CD14-positive monocyte (primary cell): ENCODE results near the gene TRH. TPM values are rescaled to one million over a fixed set of nuclear protein-coding genes. Genes with fewer than 3 reads are reported as not detected.
"Not testable (repeated sequence)": the region's sequence is repeated elsewhere in the genome, so short reads cannot be mapped to it uniquely, and the experiment has no call there.

Experiments used
- DNase-seq, 3 donors: peaks; one replicate each; pipeline ENCODE4 v3.0.0-alpha.2; 2011 to 2022
- H2AFZ ChIP-seq: 2 replicates; pipeline ENCODE4 v1.6.0; 2012; ENCODE audit warnings: mild to moderate bottlenecking, low read depth, low read length, inconsistent platforms; ENCODE audit not compliant: insufficient read depth, poor library complexity, severe bottlenecking
- H3K27ac ChIP-seq, 2 donors: 1 replicate in 1 of 2; 2 replicates in 1 of 2; pipeline ENCODE4 v1.5.1; 2012 to 2013; ENCODE audit warnings: low read length in 2 of 2, control low read depth in 1 of 2, inconsistent platforms in 1 of 2, low read depth in 1 of 2, mild to moderate bottlenecking in 1 of 2
- H3K27me3 ChIP-seq, 2 donors: one replicate each; pipeline versions ENCODE4 v1.6.0 to v1.6.1; 2011 to 2013; ENCODE audit warnings: low read length in 2 of 2; ENCODE audit not compliant: control insufficient read depth in 2 of 2, insufficient read depth in 2 of 2
- H3K36me3 ChIP-seq, 2 donors: replicated peaks in 1 of 2; 1 replicate in 1 of 2; 2 replicates in 1 of 2; pipeline versions ENCODE4 v1.5.1 to v1.6.1; 2012 to 2013; ENCODE audit warnings: low read length in 2 of 2, control low read depth in 1 of 2, inconsistent platforms in 1 of 2, mild to moderate bottlenecking in 1 of 2; ENCODE audit not compliant: insufficient read depth in 2 of 2, control insufficient read depth in 1 of 2
- H3K4me1 ChIP-seq, 2 donors: 1 replicate in 1 of 2; 2 replicates in 1 of 2; pipeline versions ENCODE4 v1.5.1 to v1.6.1; 2012 to 2013; ENCODE audit warnings: low read length in 2 of 2, control low read depth in 1 of 2, inconsistent platforms in 1 of 2, mild to moderate bottlenecking in 1 of 2, moderate library complexity in 1 of 2; ENCODE audit not compliant: insufficient read depth in 2 of 2, control insufficient read depth in 1 of 2
- H3K4me2 ChIP-seq: replicated peaks from 2 replicates; pipeline ENCODE3; 2012; ENCODE audit warnings: low read length, moderate library complexity, mild to moderate bottlenecking; ENCODE audit not compliant: poor library complexity, severe bottlenecking; ENCODE audit errors: extremely low read depth
- H3K4me3 ChIP-seq, 3 experiments: fragments of 200-600 bp in 1 of 3; sonication (generic) in 1 of 3; replicated peaks in 1 of 3; 1 replicate in 2 of 3; 2 replicates in 1 of 3; pipeline ENCODE4 v1.5.1; 2011 to 2013; ENCODE audit warnings: low read length in 3 of 3, mild to moderate bottlenecking in 3 of 3, control low read depth in 2 of 3, low read depth in 2 of 3, inconsistent platforms in 1 of 3, moderate library complexity in 1 of 3
- H3K79me2 ChIP-seq: 2 replicates; pipeline ENCODE4 v1.6.0; 2012; ENCODE audit warnings: mild to moderate bottlenecking, control low read depth, inconsistent platforms, low read length, moderate library complexity; ENCODE audit not compliant: insufficient read depth
- H3K9ac ChIP-seq: 2 replicates; pipeline ENCODE4 v1.6.0; 2017; ENCODE audit warnings: low read length, mild to moderate bottlenecking; ENCODE audit not compliant: insufficient read depth, poor library complexity, severe bottlenecking
- H3K9me3 ChIP-seq, 2 donors: replicated peaks in 1 of 2; 1 replicate in 1 of 2; 2 replicates in 1 of 2; pipeline versions ENCODE4 v1.5.1 to v1.6.1; 2012 to 2013; ENCODE audit warnings: low read length in 2 of 2, control low read depth in 1 of 2; ENCODE audit not compliant: control insufficient read depth in 1 of 2, insufficient read depth in 1 of 2
- H4K20me1 ChIP-seq: 2 replicates; pipeline ENCODE4 v1.6.0; 2012; ENCODE audit warnings: mild to moderate bottlenecking, low read length, control low read depth, moderate library complexity; ENCODE audit not compliant: insufficient read depth
- H3K27ac Mint-ChIP-seq, 7 donors: one replicate each; pipeline ENCODE4 v1.8.0; 2020; ENCODE audit warnings: mild to moderate bottlenecking in 7 of 7, mixed read lengths in 7 of 7, moderate library complexity in 6 of 7, inconsistent platforms in 2 of 7
- H3K27me3 Mint-ChIP-seq, 3 donors: one replicate each; pipeline ENCODE4 v1.8.0; 2021 to 2022; ENCODE audit warnings: low read depth in 3 of 3, mild to moderate bottlenecking in 3 of 3, mixed read lengths in 3 of 3, moderate library complexity in 3 of 3, inconsistent platforms in 1 of 3
- H3K36me3 Mint-ChIP-seq, 2 donors: one replicate each; pipeline ENCODE4 v1.8.0; 2020; ENCODE audit warnings: mixed read lengths in 2 of 2, inconsistent platforms in 1 of 2, mild to moderate bottlenecking in 1 of 2
- H3K4me1 Mint-ChIP-seq: one replicate; pipeline ENCODE4 v1.8.0; 2020; ENCODE audit warnings: mild to moderate bottlenecking, mixed read lengths
- H3K4me3 Mint-ChIP-seq, 2 donors: one replicate each; pipeline ENCODE4 v1.8.0; 2020; ENCODE audit warnings: mild to moderate bottlenecking in 2 of 2, mixed read lengths in 2 of 2, moderate library complexity in 1 of 2
- H3K9me3 Mint-ChIP-seq, 7 donors: one replicate each; pipeline ENCODE4 v1.8.0; 2020 to 2022; ENCODE audit warnings: mixed read lengths in 7 of 7, mild to moderate bottlenecking in 6 of 7, moderate library complexity in 6 of 7, inconsistent platforms in 2 of 7
- WGBS: methylation state at CpG from one replicate; pipeline ENCODE4 v1.1.5; 2013; ENCODE audit warnings: missing lambda C conversion rate; ENCODE audit not compliant: insufficient coverage; 5-methylcytosine and 5-hydroxymethylcytosine counted together
- intact Hi-C, 2 donors: fragments of 100-400 bp; cut with micrococcal nuclease; formaldehyde crosslinking; loops; one replicate each; pipeline versions ENCODE4 v1.15.0 to v1.15.1; 2023
- polyA plus RNA-seq, 3 donors: library from polyadenylated mRNA; depleted of rRNA in 1 of 3; unstranded in 2 of 3; stranded (reverse) in 1 of 3; fragments of 300-500 nt in 2 of 3; fragments of >200 nt in 1 of 3; fragmentation: Illumina TruSeq in 2 of 3; gene quantifications; 1 replicate in 2 of 3; 2 replicates in 1 of 3; pipeline ENCODE4 v1.2.3, GENCODE V29; 2012 to 2021
- TF ChIP-seq, protein P1 (sequence below): fragments of 200-600 bp; IDR thresholded peaks from one replicate; pipeline ENCODE4 v1.8.0; 2022; ENCODE audit warnings: antibody characterized with exemption, mild to moderate bottlenecking

Gene TRH
- polyA plus RNA-seq, 3 donors = 0.91 TPM; not detected in 2

GRCh38 chr3:129994883-129995559 lies 20.5 kb downstream of the TRH start:
- no peaks in the 10 kb centered on the region for H4K20me1 ChIP-seq
- no peak overlapping the region for H2AFZ ChIP-seq
- Mint-ChIP-seq H3K9me3 (peaks cover 0 to 4% (median 0%) of the 10 kb centered on the region in 7 donors), H3K4me1 (peaks cover 3% of the 10 kb centered on the region), H3K4me3 (no peak overlapping the region), H3K36me3 (no peaks in the 10 kb centered on the region), H3K27ac (no peak overlapping the region), H3K27me3 (peaks cover 0 to 3% (median 3%) of the 10 kb centered on the region in 3 donors)
- no peak overlapping the region for H3K27ac ChIP-seq
- H3K36me3 ChIP-seq = no peaks in the 10 kb centered on the region
- no peaks in the 10 kb centered on the region for H3K27me3 ChIP-seq
- no peak for DNase-seq
- 95% methylated on average over 3 of the region's 5 CpGs for WGBS
- H3K79me2 ChIP-seq = no peaks in the 10 kb centered on the region
- intact Hi-C loops = loop anchor here in 1 of 2 donors (5.0 kb wide), 1 partner anchor 43 kb away; no protein-coding TSS in a partner anchor
- no peak overlapping the region for H3K9ac ChIP-seq
- TF ChIP-seq, protein P1, sequence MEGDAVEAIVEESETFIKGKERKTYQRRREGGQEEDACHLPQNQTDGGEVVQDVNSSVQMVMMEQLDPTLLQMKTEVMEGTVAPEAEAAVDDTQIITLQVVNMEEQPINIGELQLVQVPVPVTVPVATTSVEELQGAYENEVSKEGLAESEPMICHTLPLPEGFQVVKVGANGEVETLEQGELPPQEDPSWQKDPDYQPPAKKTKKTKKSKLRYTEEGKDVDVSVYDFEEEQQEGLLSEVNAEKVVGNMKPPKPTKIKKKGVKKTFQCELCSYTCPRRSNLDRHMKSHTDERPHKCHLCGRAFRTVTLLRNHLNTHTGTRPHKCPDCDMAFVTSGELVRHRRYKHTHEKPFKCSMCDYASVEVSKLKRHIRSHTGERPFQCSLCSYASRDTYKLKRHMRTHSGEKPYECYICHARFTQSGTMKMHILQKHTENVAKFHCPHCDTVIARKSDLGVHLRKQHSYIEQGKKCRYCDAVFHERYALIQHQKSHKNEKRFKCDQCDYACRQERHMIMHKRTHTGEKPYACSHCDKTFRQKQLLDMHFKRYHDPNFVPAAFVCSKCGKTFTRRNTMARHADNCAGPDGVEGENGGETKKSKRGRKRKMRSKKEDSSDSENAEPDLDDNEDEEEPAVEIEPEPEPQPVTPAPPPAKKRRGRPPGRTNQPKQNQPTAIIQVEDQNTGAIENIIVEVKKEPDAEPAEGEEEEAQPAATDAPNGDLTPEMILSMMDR = no peak
- no peak overlapping the region for H3K4me3 ChIP-seq
- no peak overlapping the region for H3K4me2 ChIP-seq
- H3K4me1 ChIP-seq = no peaks in the 10 kb centered on the region
- no peaks in the 10 kb centered on the region for H3K9me3 ChIP-seq

- no peak overlapping the region for H3K27ac Mint-ChIP-seq
These were observed 21.6 kb downstream of the TRH start for GRCh38 chr3:129996073-129996472.

GRCh38 chr3:129999176-129999575 lies 24.7 kb downstream of the TRH start:
- H3K79me2 ChIP-seq, H3K27me3 ChIP-seq, intact Hi-C loops, H3K4me1 ChIP-seq, H3K4me3 Mint-ChIP-seq, H3K9ac ChIP-seq, H4K20me1 ChIP-seq, H3K27ac Mint-ChIP-seq, DNase-seq, H3K4me2 ChIP-seq, H3K9me3 ChIP-seq, H3K36me3 ChIP-seq, H3K9me3 Mint-ChIP-seq, H2AFZ ChIP-seq, H3K27ac ChIP-seq, H3K36me3 Mint-ChIP-seq, H3K4me3 ChIP-seq: not testable (repeated sequence)
- H3K27me3 Mint-ChIP-seq = peaks cover 7 to 28% (median 16%) of the 10 kb centered on the region in 3 donors
- no CpG with 5 or more reads among the region's 5 CpGs for WGBS
- peaks cover 11% of the 10 kb centered on the region for H3K4me1 Mint-ChIP-seq

More at GRCh38 chr3:129996073-129996472, 21.6 kb downstream of the TRH start:
- Mint-ChIP-seq H3K9me3 (peaks cover 0 to 3% (median 0%) of the 10 kb centered on the region in 7 donors), H3K36me3 (no peaks in the 10 kb centered on the region), H3K4me3 (no peak overlapping the region), H3K27me3 (peaks cover 3 to 7% (median 3%) of the 10 kb centered on the region in 3 donors), H3K4me1 (peaks cover 3% of the 10 kb centered on the region)
- no peak overlapping the region for H2AFZ ChIP-seq
- H3K79me2 ChIP-seq = no peaks in the 10 kb centered on the region
- no peaks in the 10 kb centered on the region for H3K36me3 ChIP-seq
- no peaks in the 10 kb centered on the region for H3K9me3 ChIP-seq
- no peaks in the 10 kb centered on the region for H4K20me1 ChIP-seq
- no peak for DNase-seq
- H3K27me3 ChIP-seq = no peaks in the 10 kb centered on the region
- TF ChIP-seq, protein P1 = no peak
- intact Hi-C loops = no loop called here
- no peak overlapping the region for H3K4me3 ChIP-seq
- H3K4me1 ChIP-seq = no peaks in the 10 kb centered on the region
- H3K27ac ChIP-seq = no peak overlapping the region
- 89% methylated on average over 1 of the region's 4 CpGs for WGBS
- no peak overlapping the region for H3K4me2 ChIP-seq
- H3K9ac ChIP-seq = no peak overlapping the region
